IMR-90 (cell line): ENCODE results near the gene PCBD1. TPM values are rescaled to one million over a fixed set of nuclear protein-coding genes. Genes with fewer than 3 reads are reported as not detected.

Source experiments
- ATAC-seq: fragments of 200-7000 bp; cut with Tn5 transposase; 2 replicates; pipeline ENCODE4 v1.9.1; 2020; ENCODE audit warnings: low read depth, mild to moderate bottlenecking, moderate library complexity
- BruUV-seq: library from RNA; stranded (reverse); fragments of 400-500 nt; replicated peaks from 2 replicates; lab custom pipeline; 2021; lab: Mats Ljungman, UMichigan
- CTCF ChIA-PET: fragments of 300-600 bp; formaldehyde crosslinking; extraction: SDS; loops from one replicate; lab custom pipeline; 2021; ENCODE audit warnings: antibody characterized with exemption; lab: Yijun Ruan, JAX
- POLR2A ChIA-PET: fragments of 300-600 bp; sonication (Branson Sonifier 250); formaldehyde crosslinking; loops from one replicate; lab custom pipeline; 2022; ENCODE audit warnings: antibody characterized with exemption; ENCODE audit not compliant: unreplicated experiment; lab: Charles Lee
- DNase-seq: peaks from one replicate; pipeline ENCODE4 v3.0.0; 2013
- H2AFZ ChIP-seq: replicated peaks from 2 replicates; pipeline ENCODE3; 2013; ENCODE audit warnings: low read length, mild to moderate bottlenecking; ENCODE audit not compliant: poor library complexity
- H2AK5ac ChIP-seq: 2 replicates; pipeline ENCODE4 v1.6.1; 2013; ENCODE audit warnings: low read depth, low read length, inconsistent platforms
- H2AK9ac ChIP-seq: replicated peaks from 2 replicates; pipeline ENCODE3; 2013; ENCODE audit warnings: mild to moderate bottlenecking, low read depth, low read length, moderate library complexity; ENCODE audit not compliant: poor library complexity
- H2BK120ac ChIP-seq: 2 replicates; pipeline ENCODE4 v1.6.1; 2013; ENCODE audit warnings: low read depth, low read length, inconsistent platforms
- H2BK15ac ChIP-seq: 3 replicates; pipeline ENCODE4 v1.6.1; 2013; ENCODE audit warnings: low read depth, low read length, inconsistent platforms
- H2BK20ac ChIP-seq: 2 replicates; pipeline ENCODE4 v1.6.1; 2013; ENCODE audit warnings: low read depth, mild to moderate bottlenecking, inconsistent platforms, low read length, moderate library complexity
- H2BK5ac ChIP-seq: 2 replicates; pipeline ENCODE4 v1.6.1; 2013; ENCODE audit warnings: mild to moderate bottlenecking, low read depth, low read length, inconsistent platforms; ENCODE audit not compliant: poor library complexity, severe bottlenecking
- H3K14ac ChIP-seq: replicated peaks from 2 replicates; pipeline ENCODE4 v1.6.1; 2013; ENCODE audit warnings: low read depth, low read length, inconsistent platforms
- H3K18ac ChIP-seq: 2 replicates; pipeline ENCODE4 v1.6.1; 2013; ENCODE audit warnings: low read depth, low read length, control low read depth
- H3K23ac ChIP-seq: 2 replicates; pipeline ENCODE4 v1.6.1; 2013; ENCODE audit warnings: low read depth, low read length, inconsistent platforms
- H3K27ac ChIP-seq: 2 replicates; pipeline ENCODE4 v1.5.1; 2013; ENCODE audit warnings: mild to moderate bottlenecking, control low read depth, low read length; ENCODE audit not compliant: insufficient read depth
- H3K27me3 ChIP-seq: 2 replicates; pipeline ENCODE4 v1.6.1; 2013; ENCODE audit warnings: low read length; ENCODE audit not compliant: control insufficient read depth, insufficient read depth
- H3K36me3 ChIP-seq: 2 replicates; pipeline ENCODE4 v1.6.1; 2013; ENCODE audit warnings: low read length, mixed read lengths; ENCODE audit not compliant: control insufficient read depth, insufficient read depth
- H3K4ac ChIP-seq: 2 replicates; pipeline ENCODE4 v1.6.1; 2013; ENCODE audit warnings: low read depth, low read length, inconsistent platforms
- H3K4me1 ChIP-seq: 2 replicates; pipeline ENCODE4 v1.6.1; 2013; ENCODE audit warnings: low read length, mixed read lengths; ENCODE audit not compliant: control insufficient read depth, insufficient read depth
- H3K4me2 ChIP-seq: 2 replicates; pipeline ENCODE4 v1.6.1; 2013; ENCODE audit warnings: low read depth, mild to moderate bottlenecking, control low read depth, low read length, moderate library complexity
- H3K4me3 ChIP-seq: 2 replicates; pipeline ENCODE4 v1.5.1; 2013; ENCODE audit warnings: low read depth, mild to moderate bottlenecking, control low read depth, low read length, moderate library complexity; ENCODE audit not compliant: insufficient read depth
- H3K56ac ChIP-seq: 2 replicates; pipeline ENCODE4 v1.6.1; 2013; ENCODE audit warnings: low read length, inconsistent platforms; ENCODE audit not compliant: insufficient read depth; ENCODE audit errors: extremely low read depth
- H3K79me1 ChIP-seq, 2 experiments: 2 replicates each; pipeline ENCODE4 v1.6.1; 2013; ENCODE audit warnings: low read length in 2 of 2, inconsistent platforms in 1 of 2, low read depth in 1 of 2
- H3K9ac ChIP-seq: 2 replicates; pipeline ENCODE4 v1.6.1; 2013; ENCODE audit warnings: low read depth, low read length, control low read depth
- H3K9me1 ChIP-seq: 2 replicates; pipeline ENCODE4 v1.6.1; 2013; ENCODE audit warnings: low read length, inconsistent platforms; ENCODE audit not compliant: insufficient read depth
- H3K9me3 ChIP-seq: 2 replicates; pipeline ENCODE4 v1.6.1; 2013; ENCODE audit warnings: low read length; ENCODE audit not compliant: control insufficient read depth, insufficient read depth
- H4K20me1 ChIP-seq: 2 replicates; pipeline ENCODE4 v1.6.1; 2013; ENCODE audit warnings: low read length, inconsistent platforms; ENCODE audit not compliant: insufficient read depth
- H4K5ac ChIP-seq: 2 replicates; pipeline ENCODE4 v1.6.1; 2013; ENCODE audit warnings: mild to moderate bottlenecking, low read depth, low read length, control low read depth
- H4K8ac ChIP-seq, 2 experiments: 2 replicates each; pipeline ENCODE4 v1.6.1; 2013; ENCODE audit warnings: low read depth in 2 of 2, low read length in 2 of 2, control low read depth in 1 of 2, inconsistent platforms in 1 of 2
- H4K91ac ChIP-seq: 2 replicates; pipeline ENCODE4 v1.6.1; 2013; ENCODE audit warnings: low read depth, low read length, inconsistent platforms; ENCODE audit not compliant: insufficient read depth
- CEBPB ChIP-seq: IDR thresholded peaks from 2 replicates; pipeline ENCODE4 v1.6.1; 2012; ENCODE audit warnings: low read depth, low read length, improper control_type of control experiment
- CHD1 ChIP-seq: IDR thresholded peaks from 2 replicates; pipeline ENCODE4 v1.6.1; 2012; ENCODE audit warnings: low read depth, low read length, improper control_type of control experiment
- ELK1 ChIP-seq: fragments of 150-350 bp; IDR thresholded peaks from 2 replicates; pipeline ENCODE4 v1.6.1; 2016; ENCODE audit warnings: low read depth, mild to moderate bottlenecking, low read length, moderate library complexity, borderline replicate concordance
- FOS ChIP-seq: fragments of 150-350 bp; IDR thresholded peaks from 2 replicates; pipeline ENCODE4 v1.6.1; 2016; ENCODE audit warnings: low read depth, low read length
- MAZ ChIP-seq: IDR thresholded peaks from 2 replicates; pipeline ENCODE4 v1.6.1; 2012; ENCODE audit warnings: low read depth, mild to moderate bottlenecking, low read length, improper control_type of control experiment, moderate library complexity, borderline replicate concordance
- MXI1 ChIP-seq: IDR thresholded peaks from 2 replicates; pipeline ENCODE4 v1.6.1; 2012; ENCODE audit warnings: low read depth, mild to moderate bottlenecking, low read length, moderate library complexity, borderline replicate concordance
- NFE2L2 ChIP-seq: fragments of 150-350 bp; IDR thresholded peaks from 2 replicates; pipeline ENCODE4 v1.6.1; 2016; ENCODE audit warnings: low read depth, mild to moderate bottlenecking, low read length
- RAD21 ChIP-seq: IDR thresholded peaks from 2 replicates; pipeline ENCODE4 v1.6.1; 2012; ENCODE audit warnings: low read length, improper control_type of control experiment
- RCOR1 ChIP-seq: IDR thresholded peaks from 2 replicates; pipeline ENCODE4 v1.6.1; 2012; ENCODE audit warnings: mild to moderate bottlenecking, low read length, improper control_type of control experiment; ENCODE audit not compliant: insufficient replicate concordance
- RFX5 ChIP-seq: IDR thresholded peaks from 2 replicates; pipeline ENCODE4 v1.8.0; 2012; ENCODE audit warnings: low read depth, mild to moderate bottlenecking, low read length, moderate library complexity
- SMC3 ChIP-seq: fragments of 150-350 bp; IDR thresholded peaks from 2 replicates; pipeline ENCODE4 v1.6.1; 2016; ENCODE audit warnings: low read depth, mild to moderate bottlenecking, antibody characterized with exemption, low read length, moderate library complexity
- USF2 ChIP-seq: fragments of 150-350 bp; IDR thresholded peaks from 2 replicates; pipeline ENCODE4 v1.6.1; 2017; ENCODE audit warnings: mild to moderate bottlenecking, antibody characterized with exemption, low read length, low read depth
- WGBS, 2 experiments: methylation state at CpG; one replicate each; pipeline versions ENCODE4 v1.1.5 to v1.1.7; 2013; ENCODE audit warnings: missing lambda C conversion rate in 2 of 2; ENCODE audit not compliant: insufficient read length in 1 of 2; ENCODE audit errors: extremely low coverage in 2 of 2; 5-methylcytosine and 5-hydroxymethylcytosine counted together
- dilution Hi-C: fragments of 300-500 bp; cut with HindIII; formaldehyde crosslinking; loops from one replicate; pipeline ENCODE4 v1.14.3; 2018; ENCODE audit warnings: low sequenced_read_pairs; ENCODE audit not compliant: unreplicated experiment
- in situ Hi-C: fragments of 300-500 bp; cut with MboI; formaldehyde crosslinking; loops from 3 replicates; pipeline ENCODE4 v1.14.3; 2019; ENCODE audit warnings: low sequenced_read_pairs, inconsistent platforms, mixed read lengths
- intact Hi-C: fragments of 100-400 bp; cut with micrococcal nuclease; formaldehyde crosslinking; loops from 2 replicates; pipeline ENCODE4 v1.10.0; 2022
- polyA plus RNA-seq, 3 experiments: library from polyadenylated mRNA; depleted of rRNA; stranded (reverse); fragments of >200 nt; gene quantifications; 2 replicates each; pipeline ENCODE4 v1.2.3, GENCODE V29; 2012; ENCODE audit warnings: low replicate concordance in 1 of 3
- total RNA-seq: library from RNA; depleted of rRNA; stranded (reverse); fragments of >200 nt; gene quantifications from 2 replicates; pipeline ENCODE4 v1.2.3, GENCODE V29; 2012

Gene PCBD1
- total and polyA plus RNA-seq, 2 of the 4 experiments (the other 2 are of a cell fraction) = 15.8 to 31.6 TPM

- no peak for TF ChIP-seq SMC3
- TF ChIP-seq CEBPB = no peak
These were observed 2.1 kb downstream of the PCBD1 start (continued) for GRCh38 chr10:70885931-70886903.

GRCh38 chr10:70885481-70885880 is 2.9 kb downstream of the PCBD1 start:
- H3K14ac ChIP-seq = no peak overlapping the region
- H2BK120ac ChIP-seq = no peak overlapping the region
- no peaks in the 10 kb centered on the region for H3K79me1 ChIP-seq
- H4K8ac ChIP-seq = no peak overlapping the region
- H3K9me1 ChIP-seq = no peaks in the 10 kb centered on the region; the same call in 1 of the 2 replicates
- CTCF ChIA-PET = no interaction called here
- peaks cover 8% of the 10 kb centered on the region for H3K36me3 ChIP-seq
- WGBS, 2 experiments = no CpG with 5 or more reads among the region's 4 CpGs
- intact Hi-C loops (no loop called here), in situ Hi-C loops (no loop called here), dilution Hi-C loops (no loop called here)
- no peak for DNase-seq
- ATAC-seq = no peak
- H2AK9ac ChIP-seq = no peak overlapping the region
- H4K20me1 ChIP-seq = no peaks in the 10 kb centered on the region
- H3K4me3 ChIP-seq = no peak overlapping the region
- H3K27me3 ChIP-seq = no peaks in the 10 kb centered on the region
- no peak overlapping the region for H2BK15ac ChIP-seq
- POLR2A ChIA-PET = no interaction called here
- no peak overlapping the region for H3K27ac ChIP-seq
- H4K5ac ChIP-seq = no peak overlapping the region
- H3K4me2 ChIP-seq = no peak overlapping the region
- H3K56ac ChIP-seq = no peak overlapping the region
- H2BK5ac ChIP-seq = no peak overlapping the region
- no peak overlapping the region for H3K18ac ChIP-seq
- H2AK5ac ChIP-seq = no peak overlapping the region
- peaks cover 2% of the 10 kb centered on the region; the same call in 1 of the 2 replicates for H3K4me1 ChIP-seq
- H2BK20ac ChIP-seq = no peak overlapping the region
- H3K9me3 ChIP-seq = no peaks in the 10 kb centered on the region
- no TSS peak for BruUV-seq
- H3K4ac ChIP-seq = no peak overlapping the region
- H3K23ac ChIP-seq = no peak overlapping the region
- no peak overlapping the region for H3K9ac ChIP-seq
- no peak overlapping the region for H4K91ac ChIP-seq
- no peak overlapping the region for H2AFZ ChIP-seq
- TF ChIP-seq NFE2L2 (no peak), CHD1 (no peak), USF2 (no peak), MXI1 (no peak), RAD21 (no peak), FOS (no peak), RCOR1 (no peak), RFX5 (no peak), SMC3 (no peak), ELK1 (no peak), MAZ (no peak)
